Measurements from ENCODE around the gene KLF7. TPM values are rescaled to one million over a fixed set of nuclear protein-coding genes. Genes with fewer than 3 reads are reported as not detected.

The KLF7 gene
- total and polyA plus RNA-seq, 2 experiments from 2014 or later, result 6.3 to 7.9 TPM

GRCh38 chr2:207149249-207150213, 16.2 kb downstream of the KLF7 start:
- Histone ChIP-seq H3K9me3 (ENCODE audit: low read depth) (no peaks in the 10 kb centered on the region), H3K4me1 (ENCODE audit: insufficient read depth) (peaks cover 4% of the 10 kb centered on the region), H4K20me1 (ENCODE audit: insufficient read depth, poor library complexity, severe bottlenecking) (peaks cover 28% of the 10 kb centered on the region), H3K4me2 (no peak overlapping the region), H3K27me3 (no peaks in the 10 kb centered on the region), H3K9me2 (replicated peaks; ENCODE audit: insufficient read depth) (no peaks in the 10 kb centered on the region), H3K36me3 (replicated peaks; ENCODE audit: insufficient read depth, low read depth) (no peaks in the 10 kb centered on the region), H3K27ac (no peak overlapping the region), H3K4me3 (no peak overlapping the region), H3K79me2 (peaks cover 97% of the 10 kb centered on the region), H2AFZ (no peak overlapping the region)
- no peak for DNase-seq (ENCODE audit: low spot score)
- no peak for TF ChIP-seq CTCF (IDR thresholded peaks at IDR 0.05; ENCODE audit: poor library complexity)
- TF ChIP-seq EZH2 (IDR thresholded peaks at IDR 0.05; ENCODE audit: borderline replicate concordance), result no peak
- no peak for TF ChIP-seq EZH2phosphoT487 (IDR thresholded peaks at IDR 0.05; ENCODE audit: low read depth, severe bottlenecking, unreplicated experiment)
- 57% methylated on average over 7 of the region's 7 CpGs for WGBS (ENCODE audit: low lambda C conversion rate, missing lambda C conversion rate)

GRCh38 chr2:207148020-207148419, 17.7 kb downstream of the KLF7 start:
- no peak for DNase-seq (ENCODE audit: low spot score)
- Histone ChIP-seq H2AFZ (no peak overlapping the region), H3K9me2 (replicated peaks; ENCODE audit: insufficient read depth) (no peaks in the 10 kb centered on the region), H3K27me3 (no peaks in the 10 kb centered on the region), H3K79me2 (peaks cover 87% of the 10 kb centered on the region), H3K4me1 (ENCODE audit: insufficient read depth) (peaks cover 18% of the 10 kb centered on the region), H3K36me3 (replicated peaks; ENCODE audit: insufficient read depth, low read depth) (no peaks in the 10 kb centered on the region), H3K9me3 (ENCODE audit: low read depth) (no peaks in the 10 kb centered on the region), H4K20me1 (ENCODE audit: insufficient read depth, poor library complexity, severe bottlenecking) (peaks cover 18% of the 10 kb centered on the region), H3K4me3 (no peak overlapping the region), H3K27ac (no peak overlapping the region), H3K4me2 (no peak overlapping the region)
- TF ChIP-seq CTCF (IDR thresholded peaks at IDR 0.05; ENCODE audit: poor library complexity), result no peak
- TF ChIP-seq EZH2phosphoT487 (IDR thresholded peaks at IDR 0.05; ENCODE audit: low read depth, severe bottlenecking, unreplicated experiment), result no peak
- TF ChIP-seq EZH2 (IDR thresholded peaks at IDR 0.05; ENCODE audit: borderline replicate concordance), result no peak
- WGBS (ENCODE audit: low lambda C conversion rate, missing lambda C conversion rate), result 85% methylated on average over 2 of the region's 2 CpGs

- WGBS (ENCODE audit: low lambda C conversion rate, missing lambda C conversion rate), result 91% methylated on average over 3 of the region's 3 CpGs
- H3K9me3 ChIP-seq (ENCODE audit: low read depth), result no peaks in the 10 kb centered on the region
- peak overlapping the region; percentile 68 for H3K4me2 ChIP-seq
- H3K36me3 ChIP-seq (replicated peaks; ENCODE audit: insufficient read depth, low read depth), result no peaks in the 10 kb centered on the region
- H3K27ac ChIP-seq, result peak overlapping the region; percentile 76
- no peak overlapping the region for H3K4me3 ChIP-seq
- no peak overlapping the region for H2AFZ ChIP-seq
- peaks cover 25% of the 10 kb centered on the region for H3K4me1 ChIP-seq (ENCODE audit: insufficient read depth)
- H4K20me1 ChIP-seq (ENCODE audit: insufficient read depth, poor library complexity, severe bottlenecking), result no peaks in the 10 kb centered on the region
- H3K27me3 ChIP-seq, result no peaks in the 10 kb centered on the region
- H3K79me2 ChIP-seq, result peaks cover 76% of the 10 kb centered on the region
- H3K9me2 ChIP-seq (replicated peaks; ENCODE audit: insufficient read depth), result no peaks in the 10 kb centered on the region
- no peak for DNase-seq (ENCODE audit: low spot score)
- TF ChIP-seq EZH2phosphoT487 (IDR thresholded peaks at IDR 0.05; ENCODE audit: low read depth, severe bottlenecking, unreplicated experiment) (no peak), CTCF (IDR thresholded peaks at IDR 0.05; ENCODE audit: poor library complexity) (no peak), EZH2 (IDR thresholded peaks at IDR 0.05; ENCODE audit: borderline replicate concordance) (no peak)
Measured at GRCh38 chr2:207144173-207144785, 21.5 kb downstream of the KLF7 start.
